Activated CD4-positive, alpha-beta T cell treated with anti-CD3 and anti-CD28 coated beads for 24 hours (primary cell): ENCODE results near the gene RPS27.

Experiments
- DNase-seq, 2 donors: peaks; one replicate each; pipeline ENCODE4 v3.0.0-alpha.2; 2020; ENCODE audit warnings: low read depth in 2 of 2

Gene RPS27

DNA sequence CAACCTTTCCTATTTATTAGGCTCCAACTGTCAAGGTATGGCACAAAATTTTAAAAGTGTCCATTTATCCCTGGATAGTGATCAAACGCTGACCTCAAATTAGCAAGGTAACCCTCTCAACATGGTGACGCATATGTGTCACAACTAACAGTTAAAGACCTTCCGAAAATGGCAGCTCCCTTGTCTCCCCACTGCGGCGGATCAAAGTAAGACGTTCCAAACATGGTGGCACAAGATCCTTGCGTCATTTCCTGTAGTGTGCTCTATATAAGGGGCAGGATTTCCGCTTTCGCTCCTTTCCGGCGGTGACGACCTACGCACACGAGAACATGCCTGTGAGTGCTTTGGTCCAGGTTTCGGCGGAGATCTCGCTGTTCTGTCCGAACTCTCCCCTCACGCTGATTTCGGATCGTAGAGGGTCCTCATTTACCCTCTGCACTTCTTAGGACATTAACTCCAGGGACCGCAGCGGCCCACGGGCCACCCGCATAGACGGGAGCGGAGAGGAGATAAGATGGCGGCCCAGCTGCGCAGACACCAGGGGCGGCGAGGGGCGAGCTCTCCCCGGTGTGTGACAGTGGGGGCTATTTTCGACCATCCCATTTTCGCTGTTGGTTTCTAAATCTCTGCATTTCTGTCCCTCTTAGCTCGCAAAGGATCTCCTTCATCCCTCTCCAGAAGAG lies at the start of gene RPS27:
Gene RPS27 (plus strand): TSS at position 295 of the 683 bp plus-strand sequence. CDS start 35 bp downstream, at position 330.
- DNase-seq: peak; percentile 68 to 81

DNA sequence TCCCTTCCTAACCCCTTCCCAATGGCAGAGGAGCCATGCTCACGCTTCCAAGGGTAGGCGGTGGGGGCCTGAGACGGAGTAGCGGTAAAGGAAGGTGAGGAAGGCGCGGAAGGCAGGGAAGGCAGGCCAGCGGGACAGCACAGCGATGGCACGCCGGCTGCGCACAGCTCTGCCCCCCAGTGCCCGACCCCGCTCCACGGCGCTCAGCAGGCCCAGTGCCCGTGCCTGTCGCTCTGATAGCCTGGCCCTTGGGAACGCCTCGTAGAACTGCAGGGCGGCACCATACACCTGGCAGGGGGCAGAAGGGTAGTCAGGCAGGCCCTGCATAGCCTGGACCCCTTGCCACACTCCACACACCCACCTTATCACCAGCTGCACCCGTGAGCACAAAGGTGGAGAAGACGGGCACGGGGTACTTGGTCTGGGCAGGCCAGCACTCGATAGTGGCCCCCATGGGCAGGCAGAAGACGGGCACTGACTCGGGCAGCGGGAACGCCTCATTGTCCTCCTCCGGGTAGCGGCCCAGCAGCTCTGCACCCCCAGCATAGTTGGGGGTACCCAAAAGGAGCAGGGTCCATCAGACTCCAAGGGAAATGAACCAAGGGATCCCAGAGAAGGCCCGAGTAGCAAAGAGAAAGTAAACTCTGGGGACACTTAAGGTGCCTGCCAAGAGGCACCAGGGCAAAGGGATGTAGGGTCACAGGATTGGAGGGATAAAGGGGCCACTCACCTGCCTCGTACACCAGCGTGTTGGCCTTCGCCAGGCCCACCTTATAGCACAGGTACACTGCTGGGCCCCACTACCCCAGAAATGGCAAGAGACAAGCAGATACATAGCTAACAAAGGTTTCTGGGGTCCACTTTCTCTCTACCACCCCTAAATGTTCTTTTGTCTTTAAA lies 48.5 kb upstream of the RPS27 start:
- DNase-seq: no peak

DNA sequence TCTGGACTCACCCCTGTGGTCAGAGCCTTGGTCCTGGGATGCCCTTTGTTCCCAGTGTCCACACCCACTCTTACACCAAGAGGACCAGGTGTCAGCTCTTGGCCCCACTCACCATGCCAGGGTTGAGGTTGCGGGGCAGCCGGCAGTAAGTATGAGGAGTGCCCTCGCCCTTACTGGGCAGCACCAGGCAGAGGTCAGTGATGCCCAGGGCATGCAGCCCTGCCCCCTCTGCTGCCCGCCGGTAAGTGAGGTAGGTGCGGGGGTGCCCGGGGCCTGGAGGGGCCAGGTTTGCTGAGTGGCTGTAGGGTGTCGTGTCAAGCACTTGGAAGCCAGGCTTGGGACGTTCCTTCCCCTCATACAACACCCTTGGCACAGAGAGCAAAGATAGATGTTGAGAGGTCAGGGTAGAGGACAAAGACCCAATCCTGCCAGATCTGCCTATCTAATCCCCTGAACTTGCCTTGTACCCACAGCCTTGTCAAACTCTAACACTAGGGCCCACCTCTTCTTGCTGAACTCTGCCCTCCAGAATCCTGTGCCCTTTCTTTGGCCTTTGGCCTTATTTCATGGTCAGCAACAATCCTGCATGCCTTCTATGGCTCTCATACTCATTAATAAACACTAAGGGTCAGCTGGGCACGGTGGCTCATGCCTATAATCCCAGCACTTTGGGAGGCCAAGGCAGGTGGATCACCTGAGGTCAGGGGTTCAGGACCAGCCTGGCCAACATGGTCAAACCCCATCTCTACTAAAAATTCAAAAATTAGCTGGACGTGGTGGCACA lies 47.6 kb upstream of the RPS27 start:
- DNase-seq: no peak

DNA sequence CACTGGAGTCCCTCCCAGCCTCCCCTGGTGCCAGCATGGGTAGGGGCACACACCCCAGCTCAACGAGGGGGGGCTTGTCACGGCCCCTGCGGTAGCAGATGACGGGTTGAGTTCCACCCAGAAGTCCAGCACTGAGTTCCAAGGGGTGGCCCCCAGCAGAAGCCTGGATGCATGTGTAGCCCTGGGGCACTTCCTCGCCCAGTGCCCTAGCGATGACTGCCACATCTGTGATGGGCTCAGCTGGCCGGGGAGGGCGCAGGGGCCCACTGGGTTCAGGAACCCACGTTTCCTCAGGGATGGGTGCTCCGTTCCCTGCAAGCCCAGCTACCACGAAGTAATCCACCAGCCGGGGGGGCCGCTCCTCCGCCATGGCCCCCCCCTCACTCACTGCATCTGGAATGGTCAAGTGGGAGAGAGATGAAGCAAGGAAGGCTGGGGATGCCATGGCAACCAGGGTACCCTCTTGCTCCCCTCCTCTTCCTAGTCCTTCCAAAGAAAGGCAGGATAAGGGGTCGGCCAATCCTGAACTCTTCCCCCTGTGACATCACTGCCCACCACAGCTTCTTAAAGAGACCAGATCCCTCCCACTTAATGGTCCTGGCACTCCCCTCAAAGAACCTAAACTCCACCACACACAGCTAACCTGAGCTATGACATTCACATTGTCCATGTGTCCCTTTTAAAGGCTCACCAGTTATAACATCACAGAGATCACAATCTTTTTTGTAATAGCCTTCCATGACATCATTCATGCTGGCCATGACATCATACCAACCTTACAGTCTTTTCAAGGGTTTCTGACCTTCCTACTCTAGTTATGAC lies 46.3 kb upstream of the RPS27 start:
- no peak for DNase-seq

DNA sequence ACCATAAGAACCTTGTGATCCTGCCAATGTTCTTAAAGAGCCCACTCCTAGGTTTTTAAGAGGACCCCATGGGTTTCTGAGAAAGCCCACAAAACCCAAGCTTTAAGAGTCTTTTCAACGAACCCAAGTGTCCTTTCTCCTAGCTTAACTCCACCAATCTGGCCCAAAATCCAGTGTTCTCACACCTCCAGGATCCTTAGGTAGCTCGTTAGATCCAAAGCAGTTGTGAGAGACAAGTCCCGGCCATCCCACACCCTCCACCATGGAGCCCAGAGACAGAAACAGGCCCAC lies 45.8 kb upstream of the RPS27 start:
- no peak for DNase-seq

DNA sequence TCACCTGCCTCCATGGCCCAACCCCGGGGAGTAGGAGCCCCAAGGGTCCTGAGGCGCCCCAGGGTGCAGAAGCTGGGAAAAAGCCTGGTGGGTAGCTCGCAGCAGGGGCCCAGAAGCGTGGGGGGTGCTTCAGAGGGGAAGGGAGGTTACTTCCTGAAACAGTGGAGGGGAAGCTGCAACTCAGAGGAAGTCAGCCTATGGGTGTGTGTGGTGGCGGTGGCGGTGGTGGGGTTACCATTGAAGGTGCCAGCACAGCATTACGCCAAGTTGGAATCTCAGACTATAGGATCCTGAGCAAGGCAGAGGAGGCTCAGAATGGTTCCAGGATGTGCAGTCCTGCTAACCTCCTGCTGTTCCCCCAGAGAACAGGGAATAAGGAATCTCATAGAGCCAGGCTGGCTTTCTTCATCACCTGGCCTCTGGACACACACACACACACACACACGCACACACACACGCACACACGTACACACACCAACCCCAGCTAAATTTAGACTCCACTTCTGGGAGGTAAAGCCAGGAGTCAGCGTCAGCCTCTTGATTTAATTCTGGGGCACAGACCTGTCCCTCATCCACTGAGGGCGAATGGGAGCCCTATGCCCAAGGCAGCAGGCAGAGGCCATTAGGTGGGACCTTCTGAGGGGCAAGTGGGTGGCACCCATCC lies 45.3 kb upstream of the RPS27 start:
- peak in 1 of 2 donors; percentile 56 for DNase-seq

DNA sequence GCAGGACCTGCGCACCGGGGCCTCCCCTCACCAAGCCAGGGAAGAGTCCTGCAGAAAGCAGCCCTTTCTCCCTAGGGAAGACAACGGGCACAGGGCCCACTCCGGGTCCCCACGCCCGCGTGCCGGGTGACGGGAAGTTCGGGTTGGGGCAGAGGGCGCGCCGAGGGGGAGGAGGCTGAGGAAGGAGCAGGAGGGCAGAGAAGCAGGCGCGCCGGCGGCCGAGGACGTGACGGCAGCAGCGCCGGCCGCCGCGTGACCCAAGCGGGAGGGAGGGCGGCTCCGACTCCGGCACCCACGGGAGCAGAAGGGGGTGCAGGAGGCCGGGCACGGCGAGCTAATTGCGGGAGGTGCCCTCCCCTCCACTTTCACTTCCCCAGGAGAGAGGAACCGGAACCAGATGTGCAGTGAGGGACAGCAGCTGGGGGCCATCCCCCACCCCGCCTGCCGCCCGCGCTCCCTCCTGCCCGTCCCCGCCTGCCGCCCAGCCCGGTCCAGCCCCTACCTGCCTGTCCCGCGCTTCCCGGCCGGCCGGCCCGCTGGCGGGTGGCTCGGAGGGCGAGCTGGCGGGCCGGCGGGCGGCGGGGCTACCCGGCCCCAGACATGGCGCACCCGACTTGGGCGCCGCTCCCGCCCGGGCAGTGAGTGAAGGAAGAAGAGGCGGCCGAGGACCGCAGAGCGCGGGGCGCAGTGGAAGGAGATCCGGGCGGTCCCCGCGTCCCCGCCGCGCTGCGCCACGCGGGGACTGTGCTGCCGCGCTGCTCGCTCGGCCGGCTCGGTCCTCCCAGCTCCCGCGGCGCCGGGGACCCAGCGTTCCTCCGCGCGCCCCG lies 44.6 kb upstream of the RPS27 start:
- peak in 1 of 2 donors; percentile 58 for DNase-seq

DNA sequence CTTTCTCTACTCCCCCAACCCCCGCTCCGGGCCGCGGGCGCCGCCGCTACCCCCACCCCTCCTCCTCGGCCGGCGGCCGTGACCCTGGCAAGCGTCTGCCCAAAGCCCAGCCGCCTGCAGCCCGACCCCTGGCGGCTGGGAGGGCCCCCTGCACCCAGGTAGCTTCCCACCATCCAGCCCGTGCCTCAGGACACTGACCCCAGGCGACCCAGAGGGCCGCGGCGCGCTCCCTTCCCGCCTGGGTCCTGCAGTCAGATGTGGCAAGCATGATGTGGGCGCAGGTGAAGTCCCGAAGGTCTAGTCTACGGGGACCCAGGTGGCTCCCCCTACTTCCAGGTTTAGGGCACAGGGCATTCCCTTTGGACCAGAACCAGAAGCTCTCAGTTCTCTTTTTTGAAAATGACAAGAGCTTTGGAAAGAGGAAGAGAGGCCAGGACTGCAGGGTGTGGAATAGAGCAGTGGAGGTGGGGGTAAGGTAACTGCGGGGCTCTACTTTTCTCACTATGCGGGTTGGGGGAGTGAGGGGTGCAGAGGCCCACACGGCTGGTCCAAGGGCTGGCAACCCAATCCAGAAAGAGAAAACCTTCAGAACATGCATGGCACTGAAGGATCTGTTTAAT lies 43.8 kb upstream of the RPS27 start, which contains the start of gene DENND4B:
Gene DENND4B (minus strand): TSS at position 97 of the 620 bp plus-strand sequence. CDS start 2,344 bp downstream, outside the sequence.
- peak; percentile 61 to 62 for DNase-seq

DNA sequence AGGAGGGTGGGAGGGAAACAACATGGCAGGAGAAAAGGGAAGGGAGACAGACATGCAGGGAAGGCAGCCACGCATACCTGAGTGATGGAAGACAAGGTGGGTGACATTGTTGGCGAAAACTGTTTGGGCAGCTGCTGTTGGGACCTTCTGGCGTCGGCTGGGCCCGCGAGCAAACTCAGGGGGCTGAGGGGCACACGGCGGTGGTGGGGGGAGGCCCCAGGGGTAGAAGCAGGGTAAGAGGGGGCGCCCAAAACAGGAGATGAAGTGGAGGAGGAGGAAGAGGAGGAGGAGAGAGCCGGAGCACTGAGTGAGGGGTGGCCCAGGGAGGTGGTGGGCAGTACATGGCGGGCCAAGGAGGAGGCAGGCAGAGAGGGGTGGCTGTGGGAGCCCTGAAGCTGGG lies 39.4 kb upstream of the RPS27 start:
- DNase-seq: no peak

DNA sequence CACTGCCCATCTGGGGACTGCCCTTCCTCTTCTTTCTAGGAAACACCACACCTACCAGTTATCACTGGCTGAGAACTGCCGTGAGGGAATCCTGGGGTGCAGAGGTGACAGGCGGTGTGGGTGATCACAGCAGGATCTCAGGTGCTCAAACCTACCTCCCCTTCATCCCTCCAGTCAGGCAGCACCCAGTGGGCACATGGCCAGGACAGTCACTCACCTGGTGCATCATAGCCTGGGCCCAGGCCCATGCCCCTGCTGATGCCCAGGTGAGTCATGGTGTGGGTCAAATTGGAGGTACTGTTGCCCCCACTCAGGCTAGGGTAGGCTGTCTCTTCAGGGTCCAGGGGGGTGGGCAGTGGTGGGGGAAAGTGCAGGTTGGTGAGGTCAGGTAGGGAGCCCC lies 38.8 kb upstream of the RPS27 start:
- no peak for DNase-seq

DNA sequence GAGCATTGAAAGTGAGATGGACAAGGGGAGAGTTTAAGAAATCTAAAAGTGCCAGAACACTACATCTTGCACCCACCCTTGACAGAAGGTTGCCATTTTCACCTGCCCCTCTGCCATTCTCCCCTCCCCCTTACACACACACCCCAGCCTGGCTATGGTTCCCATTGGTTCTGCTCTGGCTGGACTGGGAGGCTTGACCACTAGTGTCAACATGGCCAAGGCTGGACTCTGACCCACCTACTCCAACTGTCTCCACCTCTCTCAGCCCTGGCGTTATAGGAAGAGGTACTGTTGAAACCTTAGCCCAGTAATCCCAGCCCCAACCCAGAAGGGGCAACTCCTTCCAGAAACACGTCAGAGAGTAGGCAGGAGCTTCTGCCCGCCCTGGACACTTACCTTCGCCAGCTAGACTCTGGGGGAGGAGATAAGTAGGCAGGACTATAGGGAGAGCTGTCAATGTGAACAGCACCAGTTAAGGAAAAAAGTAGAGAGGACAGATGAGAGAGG lies 36.6 kb upstream of the RPS27 start:
- no peak for DNase-seq

DNA sequence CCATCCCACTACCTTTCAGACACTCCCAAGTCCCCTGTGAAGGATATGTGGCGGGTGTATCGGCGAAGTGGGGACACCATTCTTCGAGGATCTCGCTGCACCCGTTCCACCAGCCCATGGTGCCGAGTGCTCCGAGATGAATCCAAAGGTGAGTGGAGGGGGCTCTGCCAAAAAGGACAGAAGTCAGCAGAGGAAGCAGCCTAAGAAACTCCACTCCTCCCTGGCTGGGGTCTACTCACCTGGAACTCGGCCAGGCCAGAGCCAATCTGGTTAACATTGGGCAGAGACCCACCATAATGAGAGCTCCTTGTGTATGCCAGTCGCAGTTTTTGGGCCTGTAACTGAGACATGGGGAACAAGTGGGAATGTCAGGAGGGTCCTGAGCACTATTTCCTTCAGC lies 35.7 kb upstream of the RPS27 start:
- DNase-seq: no peak

DNA sequence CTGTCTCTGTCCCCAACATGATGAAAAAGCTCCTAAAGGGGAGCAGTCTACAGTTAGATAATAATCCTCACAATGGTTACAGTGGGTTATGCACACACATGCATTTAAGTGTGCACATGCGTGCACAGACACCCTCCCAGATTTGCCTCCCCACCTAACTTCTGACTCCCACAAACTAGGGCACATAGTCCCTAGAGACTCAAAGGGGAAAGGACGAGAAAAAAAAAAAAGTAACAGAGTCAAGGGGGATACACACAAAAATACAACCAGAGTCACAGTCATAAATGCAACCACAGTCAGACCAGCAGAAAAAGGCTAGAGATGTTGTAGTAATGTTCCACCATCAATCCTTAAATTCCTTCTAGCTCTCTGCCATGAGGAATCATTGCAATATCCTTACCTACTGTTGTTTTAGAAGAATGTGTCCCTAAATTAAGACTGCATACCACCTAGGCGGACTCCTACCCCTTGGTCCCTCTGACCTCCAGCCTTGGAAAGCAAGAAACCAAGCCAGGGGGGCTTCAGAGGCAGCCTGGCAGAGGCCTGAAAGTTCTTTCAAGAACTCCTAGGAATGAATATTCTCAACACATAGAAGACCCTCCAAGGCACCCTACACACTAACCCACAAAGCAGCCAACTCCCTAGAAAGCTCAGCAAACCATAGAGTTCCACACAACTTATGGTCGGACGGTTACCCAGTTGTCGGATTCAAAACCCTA lies 33.4 kb upstream of the RPS27 start:
- no peak for DNase-seq

DNA sequence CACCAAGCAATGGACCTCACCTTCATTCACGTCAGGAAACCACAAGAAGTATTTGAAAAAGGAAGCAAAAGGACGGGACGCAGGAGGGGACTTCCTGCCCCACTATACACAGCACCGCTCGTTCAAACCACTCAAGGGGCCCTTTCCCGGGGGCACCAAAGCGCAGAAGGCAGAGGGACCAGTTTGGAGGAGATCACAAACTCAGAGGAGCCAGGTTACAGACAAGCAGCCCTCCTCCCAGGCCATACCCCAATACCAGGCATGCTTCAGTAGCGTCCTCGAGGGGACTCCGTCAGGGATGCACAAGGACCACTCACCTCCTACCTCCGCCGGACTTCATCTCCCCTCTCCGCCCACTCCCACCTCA lies 32.8 kb upstream of the RPS27 start:
- DNase-seq: no peak

DNA sequence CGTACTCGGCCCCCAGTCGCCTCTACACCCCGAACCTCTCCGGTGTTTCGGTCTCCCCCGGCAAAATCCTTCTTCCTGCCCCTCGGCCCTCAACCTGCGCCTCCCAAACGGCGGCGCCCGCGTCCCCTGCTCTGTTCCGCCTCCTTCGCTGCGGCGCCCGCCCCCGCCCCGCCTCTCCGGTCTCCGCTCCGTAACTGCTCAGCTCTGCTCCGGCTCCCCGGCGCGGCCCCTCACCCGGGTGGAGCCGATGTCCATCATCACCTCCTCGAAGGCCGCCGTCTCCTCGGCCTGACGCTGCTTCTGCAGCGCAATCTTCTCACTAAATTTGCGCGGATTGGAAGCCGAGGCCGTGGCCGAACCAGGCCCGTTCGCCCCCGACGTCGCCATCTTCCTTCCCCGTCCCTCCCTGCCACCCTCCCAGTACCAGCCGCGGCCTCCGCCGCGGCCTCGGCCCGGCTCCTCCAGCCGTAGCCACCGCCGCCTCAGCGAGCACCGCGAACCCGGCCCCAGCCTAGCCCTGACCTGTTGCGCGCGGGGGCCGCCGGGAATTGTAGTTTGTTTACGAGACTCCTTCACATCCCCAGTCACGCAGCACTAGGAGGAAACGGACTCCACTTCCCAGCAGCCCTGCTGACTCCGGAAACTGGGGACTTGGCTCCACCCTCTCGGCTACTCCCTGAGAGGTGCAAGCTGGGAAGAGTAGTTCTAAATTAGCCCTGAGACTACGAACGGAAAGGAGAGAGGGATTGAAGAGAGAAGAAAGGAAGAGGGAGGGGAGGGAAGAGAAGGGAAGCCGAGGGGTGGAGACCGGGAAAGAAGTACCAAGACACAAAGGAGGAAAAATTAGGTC lies 32.2 kb upstream of the RPS27 start, which contains the start of gene CRTC2:
Gene CRTC2 (minus strand): TSS at position 502 of the 850 bp plus-strand sequence. CDS start 115 bp downstream, at position 387.
- DNase-seq: peak; percentile 96

DNA sequence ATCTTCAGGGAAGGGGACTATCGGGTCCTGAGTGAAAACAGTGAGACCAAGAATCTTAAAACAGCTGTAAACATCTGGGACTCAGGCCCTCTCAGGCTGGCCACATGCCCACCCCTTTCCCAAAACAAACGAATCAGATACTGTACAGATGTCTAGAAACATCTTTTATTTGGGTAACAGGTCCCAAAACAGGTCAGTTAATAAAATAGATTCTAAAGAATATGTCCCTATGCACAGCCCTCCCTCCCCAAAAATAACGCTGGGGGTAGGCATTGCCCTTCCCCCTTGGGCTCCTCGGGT lies 31.7 kb upstream of the RPS27 start:
- DNase-seq: no peak

DNA sequence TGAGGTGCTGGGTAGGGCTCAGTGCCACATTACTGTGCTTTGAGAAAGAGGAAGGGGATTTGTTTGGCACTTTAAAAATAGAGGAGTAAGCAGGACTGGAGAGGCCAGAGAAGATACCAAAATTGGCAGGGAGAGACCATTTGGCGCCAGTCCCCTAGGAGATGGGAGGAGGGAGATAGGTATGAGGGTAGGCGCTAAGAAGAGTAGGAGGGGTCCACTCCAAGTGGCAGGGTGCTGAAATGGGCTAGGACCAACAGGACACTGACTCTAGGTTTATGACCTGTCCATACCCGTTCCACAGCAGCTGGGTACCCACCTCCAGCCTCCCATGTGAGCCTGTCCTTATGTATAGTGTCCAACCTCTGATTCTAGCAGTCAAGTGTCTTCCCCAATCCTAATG lies 31.1 kb upstream of the RPS27 start:
- no peak for DNase-seq

DNA sequence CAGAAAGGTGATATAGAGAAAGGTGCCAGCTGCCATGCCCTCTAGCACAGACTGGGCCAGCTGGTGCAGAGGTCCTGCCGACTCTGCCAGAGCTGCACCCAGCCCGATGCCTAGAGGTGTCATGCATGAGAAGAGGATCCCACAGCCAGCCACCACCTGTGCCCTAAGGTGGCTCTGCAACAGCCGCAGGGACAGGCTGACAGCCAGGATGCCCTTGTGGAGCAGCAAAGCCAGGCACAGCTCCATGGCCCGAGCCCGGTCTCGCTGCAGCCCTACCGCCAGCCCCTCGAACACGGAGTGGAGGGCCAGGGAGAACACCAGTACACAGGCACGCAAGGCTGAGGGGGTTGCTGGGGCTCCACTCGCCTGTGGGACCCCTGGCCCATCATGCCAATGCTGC lies 30.4 kb upstream of the RPS27 start:
- DNase-seq: no peak
